MCF 10A (cell line): ENCODE results near the gene EGLN1. TPM values are rescaled to one million over a fixed set of nuclear protein-coding genes. Genes with fewer than 3 reads are reported as not detected.
"Not testable (repeated sequence)": the region's sequence is repeated elsewhere in the genome, so short reads cannot be mapped to it uniquely, and the experiment has no call there.

ENCODE experiments used
- BruUV-seq: library from RNA; stranded (reverse); fragments of 400-500 nt; replicated peaks from 2 replicates; lab custom pipeline; 2021; lab: Mats Ljungman, UMichigan
- CTCF ChIA-PET: fragments of 300-600 bp; sonication (Branson Sonifier 250); formaldehyde crosslinking; extraction: SDS; loops from one replicate; lab custom pipeline; 2021; ENCODE audit warnings: antibody characterized with exemption, inconsistent platforms; lab: Yijun Ruan, JAX
- POLR2A ChIA-PET: fragments of 300-600, 350-650 bp; sonication (Branson Sonifier 250); formaldehyde crosslinking; extraction: SDS; loops from one replicate; lab custom pipeline; 2020; ENCODE audit warnings: antibody characterized with exemption, inconsistent platforms; lab: Yijun Ruan, JAX
- DNase-seq: peaks from one replicate; pipeline ENCODE4 v3.0.0-alpha.2; 2018; ENCODE audit not compliant: unreplicated experiment
- H3K27ac Mint-ChIP-seq: one replicate; pipeline ENCODE4 v1.8.0; 2022; ENCODE audit warnings: mild to moderate bottlenecking, low read depth, mixed read lengths; ENCODE audit not compliant: unreplicated experiment
- H3K27me3 Mint-ChIP-seq: one replicate; pipeline ENCODE4 v1.8.0; 2022; ENCODE audit warnings: mixed read lengths; ENCODE audit not compliant: insufficient read depth, unreplicated experiment
- H3K36me3 Mint-ChIP-seq: one replicate; pipeline ENCODE4 v1.8.0; 2022; ENCODE audit warnings: mild to moderate bottlenecking, moderate library complexity, mixed read lengths; ENCODE audit not compliant: insufficient read depth, unreplicated experiment
- H3K4me1 Mint-ChIP-seq: one replicate; pipeline ENCODE4 v1.8.0; 2022; ENCODE audit warnings: mixed read lengths; ENCODE audit not compliant: insufficient read depth, unreplicated experiment
- H3K4me3 Mint-ChIP-seq: one replicate; pipeline ENCODE4 v1.8.0; 2022; ENCODE audit warnings: mild to moderate bottlenecking, moderate library complexity, mixed read lengths; ENCODE audit not compliant: unreplicated experiment
- H3K9me3 Mint-ChIP-seq: one replicate; pipeline ENCODE4 v1.8.0; 2022; ENCODE audit warnings: mixed read lengths; ENCODE audit not compliant: unreplicated experiment
- CTCF ChIP-seq: fragments of 200-600 bp; IDR thresholded peaks from one replicate; pipeline ENCODE4 v1.8.0; 2022; ENCODE audit warnings: antibody characterized with exemption, mild to moderate bottlenecking; ENCODE audit not compliant: unreplicated experiment
- intact Hi-C: fragments of 100-400 bp; cut with micrococcal nuclease; formaldehyde crosslinking; loops from 2 replicates; pipeline ENCODE4 v1.14.1; 2022
- total RNA-seq: library from RNA; stranded (reverse); gene quantifications from 2 replicates; pipeline ENCODE4 v1.2.3, GENCODE V29; 2022

EGLN1 gene
- total RNA-seq, 1 experiment from 2014 or later, result 68.8 TPM

- ChIA-PET POLR2A (no interaction called here), CTCF (no interaction called here)
- BruUV-seq, result no TSS peak
- no peak for DNase-seq
- intact Hi-C loops, result no loop called here
- no peak for TF ChIP-seq CTCF
- H3K9me3 Mint-ChIP-seq, result no peaks in the 10 kb centered on the region
- H3K4me3 Mint-ChIP-seq, result no peak overlapping the region
- no peak overlapping the region for H3K27ac Mint-ChIP-seq
- H3K4me1 Mint-ChIP-seq, result no peaks in the 10 kb centered on the region
- no peaks in the 10 kb centered on the region for H3K36me3 Mint-ChIP-seq
- no peaks in the 10 kb centered on the region for H3K27me3 Mint-ChIP-seq
Measured at GRCh38 chr1:231465051-231465450, 43.0 kb upstream of the EGLN1 start.

- H3K27me3 Mint-ChIP-seq, result no peaks in the 10 kb centered on the region
- TF ChIP-seq CTCF, result no peak
- BruUV-seq, result no TSS peak
- no peaks in the 10 kb centered on the region for H3K9me3 Mint-ChIP-seq
- intact Hi-C loops, result no loop called here
- no peak overlapping the region for H3K27ac Mint-ChIP-seq
- no peaks in the 10 kb centered on the region for H3K36me3 Mint-ChIP-seq
- no peak overlapping the region for H3K4me3 Mint-ChIP-seq
- ChIA-PET CTCF (no interaction called here), POLR2A (interaction anchor here (0.6 to 1.4 kb wide), 3 partner anchors 13 to 1990 kb away, joined by 3 read pairs; no protein-coding TSS in a partner anchor)
- no peaks in the 10 kb centered on the region for H3K4me1 Mint-ChIP-seq
- DNase-seq, result no peak
Measured at GRCh38 chr1:231463541-231463940, 41.5 kb upstream of the EGLN1 start.

GRCh38 chr1:231460614-231461013, 38.5 kb upstream of the EGLN1 start:
- intact Hi-C loops, result no loop called here
- CTCF ChIA-PET, result interaction anchor here (0.6 to 1.0 kb wide), 2 partner anchors 120 to 145 kb away, joined by 3 to 4 read pairs; no protein-coding TSS in a partner anchor
- no peak for TF ChIP-seq CTCF
- no peak overlapping the region for H3K27ac Mint-ChIP-seq
- no peaks in the 10 kb centered on the region for H3K9me3 Mint-ChIP-seq
- no peaks in the 10 kb centered on the region for H3K36me3 Mint-ChIP-seq
- DNase-seq, result no peak
- H3K4me3 Mint-ChIP-seq, result no peak overlapping the region
- no peaks in the 10 kb centered on the region for H3K4me1 Mint-ChIP-seq
- H3K27me3 Mint-ChIP-seq, result no peaks in the 10 kb centered on the region
- POLR2A ChIA-PET, result no interaction called here
- no TSS peak for BruUV-seq

DNA sequence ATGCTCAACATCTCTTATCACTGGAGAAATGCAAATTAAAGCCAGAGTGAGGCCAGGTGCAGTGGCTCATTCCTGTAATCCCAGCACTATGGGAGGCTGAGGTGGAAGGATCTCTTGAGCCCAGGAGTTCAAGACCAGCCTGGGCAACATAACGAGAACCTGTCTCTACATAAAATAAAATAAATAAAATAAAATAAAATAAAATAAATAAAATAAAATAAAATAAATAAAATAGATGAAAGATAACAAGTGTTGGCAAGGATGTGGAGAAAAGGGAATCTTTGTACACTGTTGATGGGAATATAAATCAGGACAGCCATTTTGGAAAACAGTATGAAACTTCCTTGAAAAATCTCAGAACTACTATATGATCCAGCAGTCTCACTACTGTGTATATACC, 37.4 kb upstream of the EGLN1 start:
- BruUV-seq, H3K4me3 Mint-ChIP-seq, POLR2A ChIA-PET, H3K27me3 Mint-ChIP-seq, DNase-seq, CTCF ChIA-PET, H3K9me3 Mint-ChIP-seq, H3K36me3 Mint-ChIP-seq, intact Hi-C loops, H3K4me1 Mint-ChIP-seq, H3K27ac Mint-ChIP-seq: not testable (repeated sequence)

DNA sequence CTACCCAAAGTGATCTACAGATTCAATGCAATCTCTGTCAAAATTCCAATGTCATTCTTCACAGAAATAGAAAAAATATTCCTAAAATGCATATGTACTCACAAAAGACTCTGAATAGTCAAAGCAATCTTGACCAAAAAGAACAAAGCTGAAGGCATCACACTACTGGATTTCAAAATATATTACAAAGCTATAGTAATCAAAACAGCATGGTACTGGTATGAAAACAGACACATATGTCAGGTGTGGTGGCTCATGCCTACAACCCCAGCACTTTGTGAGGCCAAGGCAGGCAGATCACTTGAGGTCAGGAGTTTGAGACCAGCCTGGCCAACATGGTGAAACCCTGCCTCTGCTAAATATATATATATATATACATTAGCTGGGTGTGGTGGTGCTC, 35.9 kb upstream of the EGLN1 start:
- H3K36me3 Mint-ChIP-seq, H3K27me3 Mint-ChIP-seq, H3K9me3 Mint-ChIP-seq, intact Hi-C loops, H3K27ac Mint-ChIP-seq, BruUV-seq, H3K4me3 Mint-ChIP-seq, DNase-seq, H3K4me1 Mint-ChIP-seq, CTCF ChIA-PET: not testable (repeated sequence)
- POLR2A ChIA-PET, result interaction anchor here (0.7 kb wide), 2 partner anchors 80 to 88 kb away, joined by 3 to 4 read pairs; no protein-coding TSS in a partner anchor

GRCh38 chr1:231454133-231454532, 32.0 kb upstream of the EGLN1 start:
- POLR2A ChIA-PET, H3K27ac Mint-ChIP-seq: not testable (repeated sequence)

More at GRCh38 chr1:231454133-231454532, 32.0 kb upstream of the EGLN1 start:
- H3K4me1 Mint-ChIP-seq, H3K4me3 Mint-ChIP-seq, H3K9me3 Mint-ChIP-seq, H3K27me3 Mint-ChIP-seq, intact Hi-C loops, CTCF ChIA-PET, DNase-seq, H3K36me3 Mint-ChIP-seq, BruUV-seq: not testable (repeated sequence)
